Adrenal gland (tissue), 19 donors: ENCODE data around the gene DOCK8. TPM values are rescaled to one million over a fixed set of nuclear protein-coding genes. Genes with fewer than 3 reads are reported as not detected.
"Not testable (repeated sequence)": the region's sequence is repeated elsewhere in the genome, so short reads cannot be mapped to it uniquely, and the experiment has no call there.

ENCODE experiments used
- DNase-seq, 7 donors: peaks; one replicate each; pipeline ENCODE4 v3.0.0-alpha.2; 2019 to 2020
- H3K27ac ChIP-seq, 5 donors: fragments of 200-600 bp; sonication (generic) in 4 of 5; 1 replicate in 3 of 5; 2 replicates in 2 of 5; pipeline versions ENCODE4 v1.5.1 to v1.8.0; 2016 to 2020; ENCODE audit warnings: mild to moderate bottlenecking in 1 of 5
- H3K27me3 ChIP-seq: fragments of 200-600 bp; 2 replicates; pipeline ENCODE4 v1.8.0; 2021
- H3K36me3 ChIP-seq, 2 donors: fragments of 200-600 bp; replicated peaks in 1 of 2; 1 replicate in 1 of 2; 2 replicates in 1 of 2; pipeline versions ENCODE4 v1.5.1 to v1.8.0; 2018 to 2022
- H3K4me1 ChIP-seq, 2 donors: fragments of 200-600 bp; replicated peaks in 1 of 2; 1 replicate in 1 of 2; 2 replicates in 1 of 2; pipeline versions ENCODE4 v1.5.1 to v1.8.0; 2018 to 2021
- H3K4me3 ChIP-seq, 4 donors: fragments of 200-600 bp; sonication (generic) in 3 of 4; one replicate each; pipeline ENCODE4 v1.5.1; 2016 to 2018
- H3K9me3 ChIP-seq, 3 donors: fragments of 200-600 bp; sonication (generic) in 1 of 3; replicated peaks in 1 of 3; 1 replicate in 2 of 3; 2 replicates in 1 of 3; pipeline versions ENCODE4 v1.5.1 to v1.8.0; 2016 to 2021
- CTCF ChIP-seq, 6 experiments: fragments of 450-650 bp in 4 of 6; fragments of 200-600 bp in 2 of 6; sonication (generic) in 1 of 6; IDR thresholded peaks; 1 replicate in 5 of 6; 2 replicates in 1 of 6; pipeline versions ENCODE4 v1.5.1 to v1.8.0; 2016 to 2021; ENCODE audit warnings: antibody characterized with exemption in 6 of 6, mild to moderate bottlenecking in 2 of 6, moderate library complexity in 1 of 6
- POLR2A ChIP-seq, 2 donors: fragments of 450-650 bp; IDR thresholded peaks; one replicate each; pipeline ENCODE4 v1.6.1; 2017; ENCODE audit warnings: antibody characterized with exemption in 2 of 2, mild to moderate bottlenecking in 2 of 2, moderate library complexity in 1 of 2
- WGBS, 4 donors: extraction: QIAGEN DNeasy Blood & Tissue Kit in 2 of 4; methylation state at CpG; one replicate each; pipeline versions ENCODE4 v1.1.5 to v1.1.7; 2013 to 2017; 5-methylcytosine and 5-hydroxymethylcytosine counted together
- intact Hi-C, 2 donors: fragments of 100-400 bp; cut with DNase I; formaldehyde crosslinking; loops; one replicate each; pipeline versions ENCODE4 v1.14.1 to v1.15.0; 2022 to 2023
- long read RNA-seq, 10 donors: library from polyadenylated mRNA in 3 of 10; unstranded in 2 of 10; stranded (forward) in 1 of 10; transcript quantifications; one replicate each; pipeline ENCODE4 v2.0.0 and lab custom pipeline, GENCODE V29; 2021 to 2026
- polyA plus RNA-seq, 3 donors: library from polyadenylated mRNA; stranded (reverse); fragments of 200-250 nt in 2 of 3; fragments of 350-450 nt in 1 of 3; fragmentation: Illumina TruSeq in 1 of 3; extraction: RNeasy Lipid Tissue Mini Kit (QIAGEN cat#74804) in 1 of 3; gene quantifications; one replicate each; pipeline ENCODE4 v1.2.3, GENCODE V29; 2013 to 2014
- total RNA-seq, 9 donors: library from RNA; depleted of rRNA in 4 of 9; stranded (reverse); fragments of >200 nt in 4 of 9; fragments of 120-200 nt in 1 of 9; fragmentation: NEBNext Ultra II Directional in 1 of 9; extraction: Animal tissue kit (Norgen Biotek cat#: 25700) in 1 of 9; gene quantifications; one replicate each; pipeline versions ENCODE4 v1.1.0 to v1.2.4, GENCODE V29; 2013 to 2023
- donor health status: healthy with polysubstance abuse.
- donor health status: Bipolar disorder and iron deficiency.
- donor health status: DM: yes; HTN: yes; CAD: no.
- donor health status: DM: no; HTN: no; CAD: no.
- donor health status: DM: no; HTN: no; CAD: no.
- donor health status: DM: yes; HTN: yes; CAD: no.

Gene DOCK8
- total RNA-seq (100 to 1,000 TPM in 1 of 9 donors, 10 to 100 TPM in 8; 21.9 to 134 (median 45.9) TPM), polyA plus RNA-seq (100 to 1,000 TPM in 1 of 3 donors, 10 to 100 TPM in 1, 1 to 10 TPM in 1; 8.3 to 110 (median 13.7) TPM)
- long read RNA-seq, donor 1: 0 reads
- long read RNA-seq, donor 2: 0 reads
- long read RNA-seq, donor 3: 0 reads
- long read RNA-seq, donor 4, partial matches to known transcripts: 7 of 15 reads
- long read RNA-seq, donor 4, other reads (novel, unspliced or antisense): 8 of 15 reads
- long read RNA-seq, donor 5, partial matches to known transcripts: 14 of 31 reads
- long read RNA-seq, donor 5, other reads (novel, unspliced or antisense): 17 of 31 reads
- long read RNA-seq, donor 6, partial matches to known transcripts: 3 of 4 reads
- long read RNA-seq, donor 6, other reads (novel, unspliced or antisense): 1 of 4 reads
- long read RNA-seq, donor 7: 0 reads
- long read RNA-seq, donor 8: 0 reads
- long read RNA-seq, donor 9: 0 reads
- long read RNA-seq, donor 10: 0 reads

GRCh38 chr9:214648-215493 is at the start of gene DOCK8:
TSS of gene DOCK8 (plus strand) at chr9:214865. CDS start at chr9:214977, 112 bp downstream.
- TF ChIP-seq POLR2A (IDR thresholded peaks at IDR 0.05) (peak in 1 of 2 donors; percentile 69), CTCF (IDR thresholded peaks at IDR 0.05) (peak in 4 of 6 experiments; percentile 10 to 64 (median 44))
- peaks cover 32 to 54% of the 10 kb centered on the region in 2 donors for H3K4me1 ChIP-seq
- H3K9me3 ChIP-seq: no peaks in the 10 kb centered on the region
- no peaks in the 10 kb centered on the region for H3K36me3 ChIP-seq
- WGBS, 4 donors: 0 to 1% (median 0%) methylated on average over 10 to 103 of the region's 103 CpGs
- intact Hi-C loops: no loop called here
- H3K27me3 ChIP-seq: no peaks in the 10 kb centered on the region
- DNase-seq: peak; percentile 73 to 79 (median 76)
- H3K4me3 ChIP-seq: peak within 1 kb of the TSS in 3 of 4 donors; percentile 25 to 82 (median 42)
- peak within 1 kb of the TSS; percentile 71 to 95 (median 88) for H3K27ac ChIP-seq

DNA sequence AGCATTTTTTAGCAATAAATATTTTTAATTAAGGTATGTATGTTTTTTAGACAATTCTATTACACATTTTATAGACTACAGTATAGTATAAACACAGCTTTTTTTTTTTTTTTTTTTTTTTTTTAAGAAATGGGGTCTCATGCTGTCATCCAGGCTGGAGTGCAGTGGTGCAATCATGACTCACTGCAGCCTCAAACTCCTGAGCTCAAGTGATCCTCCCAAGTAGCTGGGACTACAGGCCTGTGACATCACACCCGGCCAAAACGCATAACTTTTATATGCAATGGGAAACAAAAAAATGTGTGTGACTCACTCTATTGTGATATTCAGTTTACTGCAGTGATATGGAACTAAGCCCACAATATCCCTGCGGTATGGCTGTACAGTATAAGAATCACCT is 44.9 kb upstream of the DOCK8 start:
- H3K4me1 ChIP-seq, H3K9me3 ChIP-seq, H3K4me3 ChIP-seq, H3K36me3 ChIP-seq, DNase-seq, intact Hi-C loops, H3K27me3 ChIP-seq, H3K27ac ChIP-seq: not testable (repeated sequence)
- no CpG with 5 or more reads among the region's 3 CpGs for WGBS, 4 donors

GRCh38 chr9:178140-178825 is 36.4 kb upstream of the DOCK8 start:
- H3K36me3 ChIP-seq, H3K9me3 ChIP-seq, H3K4me1 ChIP-seq, H3K27me3 ChIP-seq, H3K4me3 ChIP-seq, intact Hi-C loops: not testable (repeated sequence)
- H3K27ac ChIP-seq: peak overlapping the region in 4 of 5 donors; percentile 19 to 56 (median 34)
- 3 to 56% (median 7%) methylated on average over 2 to 16 of the region's 23 CpGs for WGBS, 4 donors
- DNase-seq: peak in 4 of 7 donors; percentile 14 to 55 (median 35)

- intact Hi-C loops, H3K36me3 ChIP-seq, H3K27me3 ChIP-seq, H3K4me1 ChIP-seq, H3K9me3 ChIP-seq: not testable (repeated sequence)
- WGBS, 4 donors: 0 to 2% methylated on average over 3 to 8 of the region's 32 CpGs; no CpG with 5 or more reads in 2 of the 4 donors
- H3K27ac ChIP-seq: peak within 1 kb of the TSS in 4 of 5 donors; percentile 19 to 63 (median 34)
- DNase-seq: peak in 3 of 7 donors; percentile 75 to 92 (median 79)
- H3K4me3 ChIP-seq: peak within 1 kb of the TSS in 1 of 4 donors; percentile 36
These were observed 35.7 kb upstream of the DOCK8 start, which contains the start of gene ZNG1A for GRCh38 chr9:178970-179383. TSS of gene ZNG1A (minus strand) at chr9:179056. CDS start at chr9:178969, 87 bp downstream.

DNA sequence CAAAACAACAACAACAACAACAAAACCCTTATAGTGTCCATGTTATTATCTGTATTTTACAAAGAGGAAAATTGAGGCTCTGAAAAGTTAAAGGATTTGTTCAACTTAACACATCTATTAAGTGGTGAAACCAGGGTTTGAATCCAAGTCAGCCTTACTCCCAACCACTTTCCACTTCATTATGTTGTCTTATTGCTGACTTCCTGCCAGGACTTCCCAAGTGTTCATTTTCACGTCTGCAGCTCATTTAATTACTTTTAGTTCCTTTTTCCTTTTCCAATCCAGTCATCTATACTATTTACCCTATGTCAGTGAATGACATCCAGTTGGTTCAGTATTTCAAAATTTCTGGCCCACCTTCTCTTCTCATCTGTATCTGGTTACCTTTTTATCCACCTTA is 15.1 kb upstream of the DOCK8 start:
- DNase-seq, H3K9me3 ChIP-seq, H3K36me3 ChIP-seq, H3K4me3 ChIP-seq, H3K27me3 ChIP-seq, H3K27ac ChIP-seq, intact Hi-C loops, H3K4me1 ChIP-seq: not testable (repeated sequence)
- 45 to 75% methylated on average over 1 of the region's 1 CpG; no CpG with 5 or more reads in 2 of the 4 donors for WGBS, 4 donors
